Renal cortical epithelial cell (primary cell): ENCODE results near the gene KIF7. TPM values are rescaled to one million over a fixed set of nuclear protein-coding genes. Genes with fewer than 3 reads are reported as not detected.
"Not testable (repeated sequence)": the region's sequence is repeated elsewhere in the genome, so short reads cannot be mapped to it uniquely, and the experiment has no call there.

Source experiments
- DNase-seq: peaks from one replicate; pipeline ENCODE4 v3.0.0-alpha.2; 2011; ENCODE audit warnings: low read depth
- total RNA-seq: library from RNA; depleted of rRNA; stranded (reverse); fragments of >200 nt; gene quantifications from 2 replicates; pipeline ENCODE4 v1.2.3, GENCODE V29; 2014

Gene KIF7, protein sequence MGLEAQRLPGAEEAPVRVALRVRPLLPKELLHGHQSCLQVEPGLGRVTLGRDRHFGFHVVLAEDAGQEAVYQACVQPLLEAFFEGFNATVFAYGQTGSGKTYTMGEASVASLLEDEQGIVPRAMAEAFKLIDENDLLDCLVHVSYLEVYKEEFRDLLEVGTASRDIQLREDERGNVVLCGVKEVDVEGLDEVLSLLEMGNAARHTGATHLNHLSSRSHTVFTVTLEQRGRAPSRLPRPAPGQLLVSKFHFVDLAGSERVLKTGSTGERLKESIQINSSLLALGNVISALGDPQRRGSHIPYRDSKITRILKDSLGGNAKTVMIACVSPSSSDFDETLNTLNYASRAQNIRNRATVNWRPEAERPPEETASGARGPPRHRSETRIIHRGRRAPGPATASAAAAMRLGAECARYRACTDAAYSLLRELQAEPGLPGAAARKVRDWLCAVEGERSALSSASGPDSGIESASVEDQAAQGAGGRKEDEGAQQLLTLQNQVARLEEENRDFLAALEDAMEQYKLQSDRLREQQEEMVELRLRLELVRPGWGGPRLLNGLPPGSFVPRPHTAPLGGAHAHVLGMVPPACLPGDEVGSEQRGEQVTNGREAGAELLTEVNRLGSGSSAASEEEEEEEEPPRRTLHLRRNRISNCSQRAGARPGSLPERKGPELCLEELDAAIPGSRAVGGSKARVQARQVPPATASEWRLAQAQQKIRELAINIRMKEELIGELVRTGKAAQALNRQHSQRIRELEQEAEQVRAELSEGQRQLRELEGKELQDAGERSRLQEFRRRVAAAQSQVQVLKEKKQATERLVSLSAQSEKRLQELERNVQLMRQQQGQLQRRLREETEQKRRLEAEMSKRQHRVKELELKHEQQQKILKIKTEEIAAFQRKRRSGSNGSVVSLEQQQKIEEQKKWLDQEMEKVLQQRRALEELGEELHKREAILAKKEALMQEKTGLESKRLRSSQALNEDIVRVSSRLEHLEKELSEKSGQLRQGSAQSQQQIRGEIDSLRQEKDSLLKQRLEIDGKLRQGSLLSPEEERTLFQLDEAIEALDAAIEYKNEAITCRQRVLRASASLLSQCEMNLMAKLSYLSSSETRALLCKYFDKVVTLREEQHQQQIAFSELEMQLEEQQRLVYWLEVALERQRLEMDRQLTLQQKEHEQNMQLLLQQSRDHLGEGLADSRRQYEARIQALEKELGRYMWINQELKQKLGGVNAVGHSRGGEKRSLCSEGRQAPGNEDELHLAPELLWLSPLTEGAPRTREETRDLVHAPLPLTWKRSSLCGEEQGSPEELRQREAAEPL (N-terminal part only)
- 1.4 and 4.1 TPM in 2 replicates for total RNA-seq

DNA sequence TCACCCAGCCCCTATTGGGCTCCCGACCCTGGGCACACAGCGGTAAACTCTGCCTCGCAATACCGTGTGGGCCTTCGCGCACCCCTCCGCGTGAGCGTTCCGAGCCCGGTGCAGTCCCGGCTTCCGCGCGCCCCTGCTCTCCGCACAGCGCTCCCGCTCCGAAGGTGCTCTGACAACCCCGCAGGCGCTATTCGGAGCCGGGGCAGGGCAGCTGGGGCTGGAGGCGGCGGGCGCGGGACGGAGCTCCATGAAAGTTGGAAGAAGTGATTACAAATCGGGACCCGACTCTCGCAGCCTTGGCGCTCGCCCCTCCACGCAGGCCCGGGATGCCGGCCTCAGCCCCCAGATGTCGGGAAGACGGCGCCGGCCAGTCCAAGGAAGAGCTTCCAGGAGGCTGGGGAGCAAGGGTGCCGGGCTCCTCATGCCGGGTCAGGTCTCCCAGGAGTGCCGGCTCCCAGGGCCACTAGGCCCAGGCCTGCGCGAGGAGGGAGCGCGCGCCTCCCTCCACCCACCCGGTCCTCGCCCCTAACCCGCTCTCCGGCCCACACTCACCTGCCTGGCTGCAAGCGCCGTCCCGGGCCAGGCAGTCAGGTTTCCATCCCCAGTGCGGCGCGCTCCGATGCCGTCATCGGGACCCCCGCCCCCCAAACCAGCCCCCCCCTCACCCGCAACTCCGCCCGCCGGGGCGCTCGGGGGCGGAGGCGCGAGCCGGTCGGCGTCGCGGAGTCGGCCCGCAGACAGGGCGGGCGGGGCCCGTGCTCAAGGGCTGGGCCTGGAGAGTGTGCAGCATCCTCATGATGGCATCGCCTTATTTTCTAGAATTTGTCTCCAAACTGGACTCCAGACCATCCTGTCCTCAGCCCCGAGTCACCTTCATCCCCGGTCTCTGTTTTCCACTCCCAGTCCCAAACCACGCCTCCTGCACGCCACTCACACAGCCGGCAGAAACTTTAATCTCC lies at the start of gene KIF7:
KIF7 (minus strand) TSS at position 621 of the 959 bp plus-strand sequence. CDS start 2,537 bp downstream, outside the sequence.
- DNase-seq: no peak

DNA sequence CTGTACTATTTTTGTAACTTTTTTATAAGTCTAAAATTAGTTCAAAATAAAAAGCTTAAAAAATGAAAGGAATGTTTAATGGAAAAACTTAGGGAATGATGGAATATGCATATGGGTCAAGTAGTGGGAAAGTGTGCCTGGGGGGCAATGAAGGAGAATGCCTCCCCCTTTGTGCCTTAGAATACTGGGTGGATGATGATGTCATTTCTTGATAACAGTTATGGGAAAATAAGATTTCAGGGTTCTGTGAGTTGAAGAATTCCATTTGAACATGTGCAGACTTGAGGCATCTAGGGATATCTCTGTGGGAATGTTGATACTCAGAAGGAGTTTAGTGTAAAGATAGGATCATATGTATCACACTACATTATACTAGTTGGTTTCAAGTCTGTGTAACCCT lies 49.1 kb upstream of the KIF7 start:
- no peak for DNase-seq

DNA sequence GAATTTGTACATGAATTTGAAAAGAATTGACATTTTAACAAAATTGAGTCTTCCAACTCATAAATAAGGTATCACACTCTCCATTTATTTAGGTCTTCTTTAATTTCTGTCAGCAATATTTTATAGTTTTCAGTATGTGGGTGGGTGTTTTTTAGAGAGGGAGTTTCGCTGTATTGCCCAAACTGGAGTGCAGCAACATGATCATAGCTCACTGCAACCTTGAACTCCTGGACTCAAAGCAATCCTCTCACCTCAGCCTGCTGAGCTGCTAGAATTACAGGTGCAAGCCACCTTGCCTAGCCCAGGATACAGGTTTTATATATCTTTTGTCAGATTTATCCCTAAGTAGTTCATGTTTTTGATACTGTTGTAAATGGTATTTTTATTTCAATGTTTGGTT lies 39.9 kb upstream of the KIF7 start:
- DNase-seq: no peak

DNA sequence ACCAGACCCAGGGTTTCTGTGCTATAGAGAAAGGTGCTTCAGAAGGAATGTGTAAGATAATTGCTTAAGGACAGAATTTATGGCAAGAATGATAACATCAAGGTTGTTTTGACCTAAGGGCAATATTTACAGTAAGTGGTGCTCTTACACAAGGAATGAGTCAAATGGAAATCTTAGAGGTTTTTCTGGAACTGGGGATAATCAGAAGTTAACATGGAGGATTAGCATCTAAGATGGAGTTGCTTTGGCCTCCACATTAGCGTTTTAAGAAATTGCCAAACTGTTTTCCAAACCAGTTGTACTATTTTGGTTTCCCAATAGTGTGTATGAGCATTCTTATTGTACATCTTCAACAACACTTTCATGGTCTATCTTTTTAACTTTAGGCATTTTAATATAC lies 38.4 kb upstream of the KIF7 start:
- no peak for DNase-seq

DNA sequence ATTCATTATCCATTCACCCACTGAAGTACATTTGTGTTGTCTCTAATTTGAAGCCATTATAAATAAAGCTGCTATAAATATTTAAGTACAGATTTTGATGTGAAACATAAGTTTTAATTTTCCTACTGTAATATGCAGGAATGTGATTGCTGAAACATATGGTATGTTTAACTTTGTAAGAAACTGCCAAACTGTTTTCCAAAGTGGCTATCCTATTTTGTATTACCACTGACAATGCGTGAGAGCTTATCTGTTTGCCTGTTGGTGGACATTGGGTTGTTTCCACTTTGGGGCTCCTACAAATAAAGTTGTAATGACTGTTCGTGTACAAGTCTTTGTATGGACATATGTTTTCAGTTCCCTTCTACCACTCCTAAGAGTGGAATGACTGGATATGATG lies 37.8 kb upstream of the KIF7 start:
- DNase-seq: no peak

DNA sequence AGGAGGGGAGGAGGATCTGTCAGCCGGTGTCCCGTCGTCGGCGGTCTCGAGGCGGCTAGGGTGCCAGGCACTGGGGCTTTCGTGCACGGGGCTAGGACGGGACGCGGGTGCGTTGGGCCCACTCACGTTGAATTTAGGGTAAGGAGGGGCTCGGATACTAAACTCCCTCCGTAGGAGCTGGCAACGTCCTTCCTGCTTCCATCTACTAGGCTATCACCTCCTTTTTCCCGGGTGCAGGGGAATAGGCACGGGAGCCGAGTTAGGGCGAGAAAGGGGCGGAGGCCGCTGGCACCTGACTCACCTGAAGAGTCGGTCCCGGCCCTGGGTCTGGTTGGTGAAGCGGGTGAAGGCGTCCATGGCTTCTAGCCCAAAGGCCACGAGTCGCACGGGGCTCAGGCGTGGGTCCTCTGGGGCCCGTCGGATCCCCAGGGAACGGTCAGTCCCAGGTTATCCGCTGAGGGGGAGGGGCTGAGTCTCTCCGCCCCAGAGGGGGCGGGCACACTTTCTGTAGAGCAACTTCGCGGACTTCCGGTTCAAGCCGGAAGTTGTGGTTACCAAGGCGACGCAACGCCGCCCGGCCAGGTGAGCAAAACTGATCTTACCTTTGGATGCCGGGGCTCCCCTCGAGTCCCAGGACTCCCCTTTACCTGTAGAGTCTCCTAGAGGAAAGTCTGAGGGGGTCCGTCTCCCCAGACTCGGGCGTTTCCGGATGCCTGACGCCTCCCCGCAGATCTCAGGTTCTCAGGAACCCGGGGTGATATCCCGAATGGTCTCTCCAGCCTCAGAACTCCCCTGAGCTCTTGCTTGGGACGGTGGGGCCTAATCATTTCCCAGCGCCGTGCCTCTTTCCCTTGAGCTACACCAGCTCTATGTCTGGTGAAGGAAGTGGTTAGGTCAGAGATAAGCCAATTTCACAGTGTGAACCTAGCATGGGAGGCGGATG lies 35.3 kb upstream of the KIF7 start, which contains the start of the genes PEX11A and WDR93:
PEX11A (minus strand) TSS at position 479 of the 943 bp plus-strand sequence; CDS start at position 357, 122 bp downstream.
WDR93 (plus strand) TSS at position 536 of the 943 bp plus-strand sequence. CDS start 10,936 bp downstream, outside the sequence.
- DNase-seq: peak; percentile 71

DNA sequence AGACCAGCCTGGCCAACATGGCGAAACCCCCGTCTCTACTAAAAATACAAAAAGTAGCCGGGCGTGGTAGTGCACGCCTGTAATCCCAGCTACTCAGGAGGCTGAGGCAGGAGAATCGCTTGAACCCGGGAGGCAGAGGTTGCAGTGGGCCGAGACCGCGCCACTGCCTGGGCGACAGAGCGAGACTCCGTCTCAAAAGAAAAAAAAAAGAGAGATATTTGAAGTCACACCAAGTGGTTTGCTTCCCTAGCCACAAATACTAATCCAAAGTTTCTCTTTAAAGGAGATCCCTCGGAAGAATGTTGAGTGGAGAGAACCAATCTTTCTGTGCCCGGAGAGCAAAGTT lies 34.6 kb upstream of the KIF7 start:
- not testable (repeated sequence) for DNase-seq

DNA sequence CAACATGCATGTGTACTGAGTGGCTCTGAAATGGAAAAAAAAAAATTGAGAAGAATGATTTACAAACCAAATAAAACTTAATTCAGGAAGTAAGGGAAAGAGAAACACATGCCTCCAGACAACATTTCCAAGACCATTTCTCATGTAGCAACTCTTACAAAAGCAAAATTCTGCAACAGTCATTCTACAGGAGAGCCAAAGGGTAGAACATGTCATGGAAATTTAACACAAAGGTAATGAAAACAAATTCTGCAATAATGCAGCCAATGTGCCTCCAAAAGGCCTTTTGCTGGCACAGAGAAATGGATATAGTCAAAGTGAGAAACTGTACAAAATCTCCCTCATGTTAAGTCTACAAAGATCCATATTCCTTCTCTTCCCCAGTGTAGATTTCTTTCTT lies 31.3 kb upstream of the KIF7 start:
- no peak for DNase-seq

DNA sequence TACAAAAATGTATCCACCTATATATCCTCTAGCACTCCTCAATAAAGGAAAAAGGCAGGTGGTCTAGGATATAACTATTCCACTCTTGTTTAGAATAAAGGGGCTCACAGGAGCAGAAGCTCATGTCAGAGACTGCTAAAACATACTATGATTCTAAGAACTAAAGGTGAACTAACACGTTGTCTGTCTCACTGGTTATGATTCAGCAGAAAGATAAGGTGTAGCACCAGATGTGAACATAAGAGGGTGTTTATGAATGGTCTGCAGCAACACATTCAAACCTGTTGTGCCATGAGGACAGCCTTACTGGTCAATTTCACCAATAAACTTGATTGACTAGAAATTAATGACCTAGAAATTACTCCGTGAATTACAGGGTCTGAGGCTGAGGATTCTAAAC lies 30.7 kb upstream of the KIF7 start:
- no peak for DNase-seq

DNA sequence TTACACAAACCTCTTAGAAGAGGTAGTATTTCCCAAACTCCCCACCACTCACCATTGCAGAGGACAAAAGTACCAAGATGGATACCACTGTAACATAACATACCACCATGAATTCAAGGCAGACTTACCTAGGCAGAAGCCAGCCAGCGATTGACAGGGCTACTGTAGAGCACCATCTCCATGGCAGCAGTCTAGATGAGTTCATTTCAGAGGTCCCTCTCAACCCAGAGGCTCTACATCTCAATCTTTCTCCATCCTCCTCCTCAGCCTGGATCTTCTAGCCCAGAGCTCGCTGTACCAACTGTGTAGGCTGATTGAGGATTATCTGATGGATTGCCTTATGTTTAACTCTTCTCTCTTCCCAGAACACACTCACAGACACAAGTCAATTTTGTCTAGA lies 25.9 kb upstream of the KIF7 start:
- no peak for DNase-seq

DNA sequence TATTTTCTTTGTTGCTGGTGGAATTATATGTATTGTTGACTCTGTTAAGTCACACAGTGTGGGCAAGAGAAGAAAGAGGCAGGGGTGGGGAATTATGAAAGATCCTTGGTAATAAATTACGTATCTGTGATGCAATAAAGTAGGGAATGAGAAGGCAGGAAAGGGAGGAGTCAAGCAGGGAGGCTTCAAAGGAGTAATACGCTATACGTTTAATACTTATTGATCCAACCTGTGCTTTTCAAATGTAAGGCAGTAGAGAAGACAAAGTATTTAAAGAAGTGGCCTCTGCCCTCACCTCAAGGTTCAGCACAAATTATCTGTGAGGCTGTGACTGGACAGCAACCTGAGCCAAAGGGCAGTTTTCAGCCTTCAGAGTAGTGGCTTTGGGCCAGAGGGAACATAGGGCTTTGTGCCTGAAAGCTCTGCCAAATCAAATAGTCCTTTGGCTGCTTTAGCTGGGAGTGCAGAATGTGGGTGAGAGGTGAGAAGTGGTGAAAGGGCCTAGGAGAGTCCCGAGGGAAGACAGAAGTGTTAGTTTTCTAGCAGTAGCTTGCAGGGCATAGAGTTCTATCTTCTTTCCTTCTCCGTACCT lies 25.1 kb upstream of the KIF7 start:
- DNase-seq: peak; percentile 75

DNA sequence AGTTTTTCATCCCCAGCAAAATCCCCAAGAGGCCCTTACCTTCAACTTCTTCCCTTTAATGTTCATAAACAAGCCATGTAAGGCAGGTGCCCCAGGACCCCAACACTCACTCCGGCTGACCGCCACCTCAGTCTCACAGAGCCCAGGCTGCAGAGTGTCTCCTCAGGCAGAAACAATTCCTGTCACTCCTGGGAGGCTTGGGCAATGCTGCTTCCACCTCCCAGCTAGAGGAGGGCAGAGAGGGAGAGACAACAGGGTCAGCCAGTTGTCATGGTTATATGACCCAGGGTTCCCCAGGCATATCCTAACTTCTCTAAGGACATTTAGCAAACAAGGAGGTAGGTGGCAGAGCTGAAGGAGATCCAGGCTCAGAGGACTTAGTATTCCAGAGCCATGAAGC lies 23.9 kb upstream of the KIF7 start, which contains the start of gene PLIN1:
PLIN1 (minus strand) TSS at position 156 of the 400 bp plus-strand sequence. CDS start 1,878 bp downstream, outside the sequence.
- DNase-seq: no peak

DNA sequence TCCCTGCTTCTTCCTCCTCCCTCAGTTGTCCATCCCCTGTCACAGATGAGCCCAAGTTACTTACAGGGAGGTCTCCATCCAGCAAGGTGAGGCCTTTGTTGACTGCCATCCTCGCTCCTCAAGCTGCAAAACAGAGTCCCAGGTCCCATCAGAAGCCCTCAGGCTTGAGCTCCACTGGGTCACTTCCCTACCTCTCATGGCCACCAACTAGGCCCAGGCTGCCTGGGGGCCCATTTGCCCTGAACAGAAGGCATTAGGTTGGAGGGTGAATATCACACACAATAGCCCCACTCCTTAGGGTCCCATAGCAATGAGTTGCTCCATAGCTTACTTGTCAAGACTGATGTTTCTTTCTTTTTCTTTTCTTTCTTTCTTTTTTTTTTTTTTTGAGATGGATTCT lies 22.1 kb upstream of the KIF7 start:
- DNase-seq: no peak

DNA sequence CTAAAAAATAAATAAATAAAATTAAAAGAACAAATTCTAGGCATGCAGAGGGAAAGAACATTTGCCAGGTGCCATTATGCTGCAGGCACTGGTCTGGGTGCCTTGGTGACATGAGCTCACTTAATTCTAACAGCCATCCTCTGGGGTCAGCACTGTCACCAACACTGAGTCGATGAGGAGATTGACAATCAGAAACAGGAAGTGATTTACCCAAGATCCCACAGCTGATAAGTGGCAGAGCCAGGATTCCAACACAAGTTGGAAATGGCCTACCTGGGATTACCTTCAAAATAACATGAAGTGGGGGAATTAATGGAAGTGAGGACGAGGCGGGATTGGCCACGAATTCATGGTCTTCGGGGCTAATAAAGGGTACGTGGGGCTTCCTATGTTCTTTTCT lies 20.3 kb upstream of the KIF7 start:
- no peak for DNase-seq

DNA sequence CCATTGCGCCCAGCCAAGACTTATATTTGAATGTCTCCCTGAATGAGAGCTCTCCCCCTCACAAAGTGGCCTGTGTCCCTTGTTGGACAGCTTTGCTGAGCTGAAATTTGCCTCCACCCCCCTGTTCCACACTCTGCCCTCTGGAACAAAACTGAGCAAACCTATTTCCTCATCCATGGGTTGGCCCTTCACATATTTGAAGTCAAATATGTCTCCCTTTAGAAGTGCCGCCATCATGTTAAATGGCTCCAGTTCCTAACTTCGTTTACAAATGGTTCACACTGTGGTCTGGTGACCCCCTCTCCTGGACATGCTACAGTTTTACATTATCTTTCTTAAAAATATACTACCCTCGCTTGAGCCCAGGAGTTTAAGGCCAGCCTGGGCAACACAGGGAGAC lies 19.3 kb upstream of the KIF7 start:
- DNase-seq: no peak

DNA sequence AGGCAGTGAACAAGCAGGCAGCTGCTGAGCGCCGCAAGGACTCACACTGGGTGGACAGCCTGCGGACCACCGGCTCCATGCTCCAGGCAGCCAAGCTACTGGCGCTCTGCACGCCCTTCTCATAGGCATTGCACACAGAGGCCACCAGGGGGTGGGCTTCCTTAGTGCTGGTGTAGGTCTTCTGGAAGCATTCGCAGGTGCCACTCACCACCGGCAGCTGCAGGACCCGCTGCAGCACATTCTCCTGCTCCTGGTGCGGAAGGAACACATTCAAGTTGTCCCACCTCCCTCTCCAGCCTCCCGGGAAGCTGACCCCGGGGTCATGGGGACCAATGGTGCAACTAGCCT lies 17.9 kb upstream of the KIF7 start:
- no peak for DNase-seq

DNA sequence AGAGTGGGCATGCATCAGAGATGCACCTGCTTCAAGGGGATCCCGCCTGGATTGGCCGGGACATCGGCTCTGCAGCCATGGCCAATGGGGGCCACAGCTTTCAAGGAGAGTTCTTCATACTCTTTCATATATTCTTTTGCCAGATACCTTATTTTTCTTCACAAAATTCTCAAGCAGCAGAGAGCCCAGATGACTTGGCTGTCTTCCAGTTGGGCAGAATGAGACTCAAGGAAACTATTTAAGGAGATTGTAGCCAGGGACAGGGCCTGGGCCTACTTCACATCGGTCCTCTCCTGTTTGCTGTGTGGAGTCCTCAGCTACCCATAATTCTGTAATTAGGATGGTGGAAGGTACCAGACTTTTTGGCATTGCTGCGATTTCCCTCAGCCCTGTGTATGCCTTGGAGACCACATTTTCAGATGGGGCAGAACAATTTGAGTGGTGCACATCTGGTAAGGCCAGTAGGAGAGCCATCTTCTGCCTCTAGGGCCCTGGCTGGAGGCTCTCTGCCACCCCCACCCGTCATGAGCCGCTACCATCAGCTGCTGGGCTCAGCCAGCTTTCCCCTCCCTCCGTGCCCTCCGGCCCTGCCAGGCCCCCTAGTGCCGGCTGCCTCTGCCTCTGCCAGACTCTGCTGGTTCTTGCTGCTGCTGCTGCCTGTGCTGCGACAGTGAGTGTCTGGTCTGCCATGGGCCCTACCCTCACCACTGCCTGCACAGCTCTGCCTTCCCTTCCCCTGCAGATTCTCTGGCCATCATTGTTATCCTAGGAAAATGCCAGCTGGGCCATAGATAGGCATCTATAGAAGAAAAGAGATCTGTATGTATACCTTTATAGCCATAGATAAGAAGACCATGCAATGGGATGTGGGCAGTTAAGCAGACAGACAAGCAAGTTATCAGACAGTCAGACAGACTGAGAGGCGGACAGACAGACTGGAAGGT lies 17.2 kb upstream of the KIF7 start:
- DNase-seq: no peak

DNA sequence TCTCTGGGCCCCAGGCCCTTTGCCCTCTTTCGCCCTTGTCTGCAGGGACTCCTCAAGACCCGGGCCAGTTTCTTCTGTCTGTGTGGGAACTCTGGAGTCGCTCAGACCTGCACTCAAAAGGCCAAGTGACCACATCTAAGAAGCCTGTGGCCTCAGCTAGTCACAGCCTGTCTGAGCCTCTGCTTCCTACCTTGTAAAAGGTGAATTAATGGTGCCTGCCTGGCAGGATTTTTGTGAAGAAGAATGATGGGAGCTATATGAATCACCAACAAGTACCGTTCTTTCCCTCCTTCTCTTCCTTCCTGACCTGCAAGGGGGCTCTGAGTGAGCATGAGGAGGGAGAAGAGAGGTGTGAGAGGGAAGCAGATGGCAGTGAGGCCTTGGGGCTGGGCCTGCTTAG lies 16.4 kb upstream of the KIF7 start:
- DNase-seq: no peak
